ENCODE measurements around the gene ZNF23.

The ZNF23 gene

GRCh38 chr16:71423865-71424264, 38.2 kb downstream of the ZNF23 start:
- Histone ChIP-seq H3K4me3 (replicated peaks; ENCODE audit: insufficient read depth, low read length) (no peak overlapping the region), H3K27ac (replicated peaks) (no peak overlapping the region), H3K27me3 (ENCODE audit: insufficient read depth, poor library complexity, severe bottlenecking) (peaks cover 21% of the 10 kb centered on the region)
- DNase-seq (ENCODE audit: low read depth in 1 of 2, low spot score in 1 of 2) = no peak
- TF ChIP-seq SPI1 (IDR thresholded peaks at IDR 0.05; ENCODE audit: borderline replicate concordance, low read depth) (no peak), CTCF (IDR thresholded peaks at IDR 0.05; ENCODE audit: insufficient read depth, low read length) (no peak), GABPA (IDR thresholded peaks at IDR 0.05; ENCODE audit: low read depth) (no peak), POLR2AphosphoS5 (IDR thresholded peaks at IDR 0.05; ENCODE audit: low read depth) (no peak), REST (IDR thresholded peaks at IDR 0.05; ENCODE audit: insufficient replicate concordance, low read depth) (no peak)

- no peak for DNase-seq (ENCODE audit: low read depth in 1 of 2, low spot score in 1 of 2)
- Histone ChIP-seq H3K27ac (replicated peaks) (no peak overlapping the region), H3K4me3 (replicated peaks; ENCODE audit: insufficient read depth, low read length) (no peak overlapping the region), H3K27me3 (ENCODE audit: insufficient read depth, poor library complexity, severe bottlenecking) (peaks cover 21% of the 10 kb centered on the region)
- TF ChIP-seq SPI1 (IDR thresholded peaks at IDR 0.05; ENCODE audit: borderline replicate concordance, low read depth) = no peak
- no peak for TF ChIP-seq CTCF (IDR thresholded peaks at IDR 0.05; ENCODE audit: insufficient read depth, low read length)
- TF ChIP-seq POLR2AphosphoS5 (IDR thresholded peaks at IDR 0.05; ENCODE audit: low read depth) = no peak
- no peak for TF ChIP-seq REST (IDR thresholded peaks at IDR 0.05; ENCODE audit: insufficient replicate concordance, low read depth)
- no peak for TF ChIP-seq GABPA (IDR thresholded peaks at IDR 0.05; ENCODE audit: low read depth)
Observed at GRCh38 chr16:71423016-71423415, 39.0 kb downstream of the ZNF23 start.

GRCh38 chr16:71421911-71422310, 40.1 kb downstream of the ZNF23 start:
- peak in 1 of 2 experiments; percentile 34 for DNase-seq (ENCODE audit: low read depth in 1 of 2, low spot score in 1 of 2)
- Histone ChIP-seq H3K27ac (replicated peaks) (no peak overlapping the region), H3K27me3 (ENCODE audit: insufficient read depth, poor library complexity, severe bottlenecking) (peaks cover 17% of the 10 kb centered on the region), H3K4me3 (replicated peaks; ENCODE audit: insufficient read depth, low read length) (no peak overlapping the region)
- TF ChIP-seq CTCF (IDR thresholded peaks at IDR 0.05; ENCODE audit: insufficient read depth, low read length) (peak; percentile 40), GABPA (IDR thresholded peaks at IDR 0.05; ENCODE audit: low read depth) (no peak), REST (IDR thresholded peaks at IDR 0.05; ENCODE audit: insufficient replicate concordance, low read depth) (no peak)

All from HL-60 (cell line).